Measurements from ENCODE around the gene TSSK3. TPM values are rescaled to one million over a fixed set of nuclear protein-coding genes. Genes with fewer than 3 reads are reported as not detected.

TSSK3 gene
- total and polyA plus RNA-seq, 7 donors, result 1.1 to 2.2 (median 1.8) TPM; not detected in 3

DNA sequence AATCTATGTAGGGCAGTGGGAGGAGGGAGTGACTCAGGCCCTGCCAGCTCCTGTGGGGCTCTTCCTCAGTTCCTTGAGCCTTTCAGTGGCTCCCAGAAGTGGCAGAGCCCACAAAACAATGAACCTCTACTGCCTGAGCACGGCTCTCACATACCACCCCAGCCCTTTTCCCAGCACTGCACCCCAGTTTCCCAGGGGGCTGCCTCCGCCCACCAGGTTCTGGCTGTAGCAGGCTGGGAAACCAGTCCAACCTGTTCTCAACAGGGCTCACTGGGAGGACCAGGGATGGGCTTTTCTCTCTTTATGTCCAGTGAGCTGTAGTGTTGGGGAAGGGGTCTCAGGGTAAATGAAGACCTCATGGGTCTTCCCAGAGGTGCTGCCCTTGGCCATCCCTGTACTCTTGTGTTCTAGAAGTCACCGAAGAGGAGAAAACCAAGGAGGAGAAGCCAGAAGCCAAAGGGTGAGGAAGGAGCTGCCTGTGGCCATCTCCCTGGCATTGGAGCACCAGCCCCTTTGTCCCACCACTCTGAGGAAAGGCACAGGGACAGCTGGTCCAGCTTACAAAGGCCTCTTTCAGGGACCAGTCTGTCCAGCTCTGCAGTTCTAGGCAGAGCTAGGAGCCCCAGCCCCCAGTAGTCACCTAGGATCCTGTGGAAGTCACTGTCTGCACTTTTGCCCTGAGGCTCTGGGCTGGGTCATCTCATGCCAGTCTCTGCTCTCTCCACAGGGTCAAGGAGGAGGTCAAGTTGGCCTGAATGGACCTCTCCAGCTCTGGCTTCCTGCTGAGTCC, 29.9 kb upstream of the TSSK3 start:
- Histone ChIP-seq H3K27ac (no peak overlapping the region), H3K4me1 (peaks cover 0 to 25% (median 22%) of the 10 kb centered on the region in 4 donors), H3K4me3 (no peak overlapping the region), H3K36me3 (peaks cover 9 to 57% (median 40%) of the 10 kb centered on the region in 4 donors), H3K9me3 (no peaks in the 10 kb centered on the region), H3K27me3 (no peaks in the 10 kb centered on the region)
- WGBS, 2 donors, result 34 to 74% methylated on average over 3 of the region's 3 CpGs
- TF ChIP-seq POLR2AphosphoS5 (IDR thresholded peaks at IDR 0.05), result no peak
- TF ChIP-seq POLR2A (IDR thresholded peaks at IDR 0.05), result no peak
- TF ChIP-seq, protein P1, sequence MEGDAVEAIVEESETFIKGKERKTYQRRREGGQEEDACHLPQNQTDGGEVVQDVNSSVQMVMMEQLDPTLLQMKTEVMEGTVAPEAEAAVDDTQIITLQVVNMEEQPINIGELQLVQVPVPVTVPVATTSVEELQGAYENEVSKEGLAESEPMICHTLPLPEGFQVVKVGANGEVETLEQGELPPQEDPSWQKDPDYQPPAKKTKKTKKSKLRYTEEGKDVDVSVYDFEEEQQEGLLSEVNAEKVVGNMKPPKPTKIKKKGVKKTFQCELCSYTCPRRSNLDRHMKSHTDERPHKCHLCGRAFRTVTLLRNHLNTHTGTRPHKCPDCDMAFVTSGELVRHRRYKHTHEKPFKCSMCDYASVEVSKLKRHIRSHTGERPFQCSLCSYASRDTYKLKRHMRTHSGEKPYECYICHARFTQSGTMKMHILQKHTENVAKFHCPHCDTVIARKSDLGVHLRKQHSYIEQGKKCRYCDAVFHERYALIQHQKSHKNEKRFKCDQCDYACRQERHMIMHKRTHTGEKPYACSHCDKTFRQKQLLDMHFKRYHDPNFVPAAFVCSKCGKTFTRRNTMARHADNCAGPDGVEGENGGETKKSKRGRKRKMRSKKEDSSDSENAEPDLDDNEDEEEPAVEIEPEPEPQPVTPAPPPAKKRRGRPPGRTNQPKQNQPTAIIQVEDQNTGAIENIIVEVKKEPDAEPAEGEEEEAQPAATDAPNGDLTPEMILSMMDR (IDR thresholded peaks at IDR 0.05), result no peak
- no peak for TF ChIP-seq EP300 (IDR thresholded peaks at IDR 0.05)
- DNase-seq, result no peak
- intact Hi-C loops (cut with DNase I), result no loop called here

- Histone ChIP-seq H3K27me3 (no peaks in the 10 kb centered on the region), H3K4me1 (peaks cover 0 to 25% (median 22%) of the 10 kb centered on the region in 4 donors), H3K27ac (no peak overlapping the region), H3K9me3 (no peaks in the 10 kb centered on the region), H3K36me3 (peaks cover 6 to 47% (median 31%) of the 10 kb centered on the region in 4 donors), H3K4me3 (no peak overlapping the region)
- WGBS, 2 donors, result 47 to 53% methylated on average over 3 of the region's 3 CpGs
- TF ChIP-seq EP300 (IDR thresholded peaks at IDR 0.05) (no peak), POLR2AphosphoS5 (IDR thresholded peaks at IDR 0.05) (no peak), POLR2A (IDR thresholded peaks at IDR 0.05) (no peak)
- TF ChIP-seq, protein P1 (IDR thresholded peaks at IDR 0.05), result no peak
- no peak for DNase-seq
- intact Hi-C loops (cut with DNase I), result no loop called here
Measured at GRCh38 chr1:32333251-32333963, 28.9 kb upstream of the TSSK3 start.

GRCh38 chr1:32334274-32334861, 28.0 kb upstream of the TSSK3 start:
- Histone ChIP-seq H3K9me3 (no peaks in the 10 kb centered on the region), H3K36me3 (peaks cover 6 to 38% (median 23%) of the 10 kb centered on the region in 4 donors), H3K4me3 (peak overlapping the region in 3 of 4 donors; percentile 54 to 73 (median 65)), H3K27ac (peak overlapping the region in 1 of 4 donors; percentile 60), H3K27me3 (no peaks in the 10 kb centered on the region), H3K4me1 (peaks cover 0 to 25% (median 22%) of the 10 kb centered on the region in 4 donors)
- no peak for TF ChIP-seq POLR2A (IDR thresholded peaks at IDR 0.05)
- no peak for TF ChIP-seq POLR2AphosphoS5 (IDR thresholded peaks at IDR 0.05)
- TF ChIP-seq, protein P1 (IDR thresholded peaks at IDR 0.05), result no peak
- no peak for TF ChIP-seq EP300 (IDR thresholded peaks at IDR 0.05)
- intact Hi-C loops (cut with DNase I), result loop anchor here (2.0 kb wide), 1 partner anchor 16 kb away; no protein-coding TSS in a partner anchor
- 12 to 35% methylated on average over 9 of the region's 9 CpGs for WGBS, 2 donors
- DNase-seq, result no peak

- Histone ChIP-seq H3K36me3 (peaks cover 6 to 31% (median 22%) of the 10 kb centered on the region in 4 donors), H3K9me3 (no peaks in the 10 kb centered on the region), H3K27me3 (no peaks in the 10 kb centered on the region), H3K4me3 (peak overlapping the region; percentile 38 to 73 (median 60)), H3K27ac (peak overlapping the region in 3 of 4 donors; percentile 49 to 65 (median 60)), H3K4me1 (peaks cover 0 to 25% (median 22%) of the 10 kb centered on the region in 4 donors)
- 1 to 2% methylated on average over 46 of the region's 46 CpGs for WGBS, 2 donors
- peak; percentile 77 for DNase-seq
- intact Hi-C loops (cut with DNase I), result loop anchor here (2.0 to 5.0 kb wide), 2 partner anchors 16 to 57 kb away; partner anchors contain the start of gene BSDC1
- TF ChIP-seq POLR2A (IDR thresholded peaks at IDR 0.05), result no peak
- TF ChIP-seq, protein P1 (IDR thresholded peaks at IDR 0.05), result peak; percentile 48 to 73 (median 66)
Measured at GRCh38 chr1:32334864-32335534, 27.3 kb upstream of the TSSK3 start.
